T-cell (primary cell): ENCODE data around the gene DKKL1. TPM values are rescaled to one million over a fixed set of nuclear protein-coding genes. Genes with fewer than 3 reads are reported as not detected.

ENCODE experiments used
- ATAC-seq, 4 experiments: fragments of 200-7000 bp in 3 of 4; fragments of 150-1000 bp in 1 of 4; cut with Tn5 transposase; replicated peaks in 1 of 4; 1 replicate in 3 of 4; 2 replicates in 1 of 4; pipeline ENCODE4 v1.10.0; 2021; ENCODE audit warnings: moderate library complexity in 3 of 4, mild to moderate bottlenecking in 2 of 4, moderate number of reproducible peaks in 1 of 4
- CTCF ChIA-PET, 2 donors: fragments of 300-600 bp; sonication (Branson Sonifier 250); formaldehyde crosslinking; loops; one replicate each; lab custom pipeline; 2022; ENCODE audit warnings: antibody characterized with exemption in 2 of 2; lab: Charles Lee
- POLR2A ChIA-PET, 2 donors: fragments of 300-600 bp; sonication (Branson Sonifier 250); formaldehyde crosslinking; loops; one replicate each; lab custom pipeline; 2022; ENCODE audit warnings: antibody characterized with exemption in 2 of 2; lab: Charles Lee
- DNase-seq, 35 experiments: peaks; one replicate each; pipeline versions ENCODE4 v3.0.0 to v3.0.0-alpha.2; 2013 to 2023
- H3K27ac ChIP-seq: one replicate; pipeline ENCODE4 v1.5.1; 2013; ENCODE audit warnings: low read length
- H3K27me3 ChIP-seq, 2 experiments: replicated peaks in 1 of 2; 1 replicate in 1 of 2; 2 replicates in 1 of 2; pipeline versions ENCODE4 v1.6.1 to v1.7.0; 2013; ENCODE audit warnings: low read length in 1 of 2, mixed read lengths in 1 of 2; ENCODE audit not compliant: control insufficient read depth in 2 of 2, insufficient read depth in 2 of 2; ENCODE audit errors: extremely low read depth in 1 of 2
- H3K36me3 ChIP-seq, 2 donors: 1 replicate in 1 of 2; 2 replicates in 1 of 2; pipeline versions ENCODE4 v1.6.1 to v1.7.0; 2013; ENCODE audit warnings: low read length in 1 of 2; ENCODE audit not compliant: control insufficient read depth in 2 of 2, insufficient read depth in 1 of 2; ENCODE audit errors: extremely low read depth in 1 of 2
- H3K4me1 ChIP-seq, 2 experiments: 1 replicate in 1 of 2; 2 replicates in 1 of 2; pipeline versions ENCODE4 v1.6.1 to v1.7.0; 2013; ENCODE audit warnings: low read length in 2 of 2, mixed read lengths in 1 of 2; ENCODE audit not compliant: insufficient read depth in 2 of 2, control insufficient read depth in 1 of 2; ENCODE audit errors: extremely low read depth in 1 of 2
- H3K4me3 ChIP-seq, 2 donors: 1 replicate in 1 of 2; 2 replicates in 1 of 2; pipeline versions ENCODE4 v1.5.1 to v1.7.0; 2013; ENCODE audit warnings: mild to moderate bottlenecking in 2 of 2, low read length in 1 of 2, moderate library complexity in 1 of 2; ENCODE audit not compliant: control insufficient read depth in 1 of 2; ENCODE audit errors: extremely low read depth in 1 of 2
- H3K9me3 ChIP-seq: 2 replicates; pipeline ENCODE4 v1.7.0; 2013
- H3K27ac Mint-ChIP-seq, 2 donors: one replicate each; pipeline ENCODE4 v1.8.0; 2020 to 2021; ENCODE audit warnings: mild to moderate bottlenecking in 2 of 2, mixed read lengths in 2 of 2
- H3K27me3 Mint-ChIP-seq, 2 donors: one replicate each; pipeline ENCODE4 v1.8.0; 2021 to 2022; ENCODE audit warnings: mixed read lengths in 2 of 2
- H3K36me3 Mint-ChIP-seq: one replicate; pipeline ENCODE4 v1.8.0; 2021; ENCODE audit warnings: mixed read lengths
- H3K4me1 Mint-ChIP-seq, 3 donors: one replicate each; pipeline ENCODE4 v1.8.0; 2020 to 2022; ENCODE audit warnings: mixed read lengths in 3 of 3, mild to moderate bottlenecking in 1 of 3
- H3K4me3 Mint-ChIP-seq, 3 donors: one replicate each; pipeline ENCODE4 v1.8.0; 2020 to 2022; ENCODE audit warnings: mild to moderate bottlenecking in 3 of 3, mixed read lengths in 3 of 3, moderate library complexity in 3 of 3
- H3K9me3 Mint-ChIP-seq, 3 donors: one replicate each; pipeline ENCODE4 v1.8.0; 2020 to 2022; ENCODE audit warnings: mixed read lengths in 3 of 3
- WGBS: methylation state at CpG from one replicate; pipeline ENCODE4 v1.1.5; 2013; ENCODE audit warnings: missing lambda C conversion rate; ENCODE audit not compliant: insufficient coverage; 5-methylcytosine and 5-hydroxymethylcytosine counted together
- total RNA-seq, 35 experiments: library from RNA in 6 of 35; stranded (reverse) in 6 of 35; fragments of 120-200 nt in 1 of 35; gene quantifications; one replicate each; pipeline versions ENCODE4 v1.2.1 to v1.2.4 and lab custom pipeline; 2013 to 2026

The DKKL1 gene
- total RNA-seq, 5 donors from 2014 or later (not counting 1 experiment from before 2014, with no cell fraction given), result not detected

GRCh38 chr19:49359851-49360820 is 3.5 kb upstream of the DKKL1 start:
- peaks cover 14 to 37% (median 24%) of the 10 kb centered on the region in 3 donors for H3K4me1 Mint-ChIP-seq
- no peak overlapping the region for H3K27ac Mint-ChIP-seq
- Histone ChIP-seq H3K9me3 (no peaks in the 10 kb centered on the region), H3K27me3 (peaks cover 3 to 76% of the 10 kb centered on the region in 2 experiments), H3K4me1 (peaks cover 9 to 42% of the 10 kb centered on the region in 2 experiments), H3K27ac (no peak overlapping the region), H3K36me3 (no peaks in the 10 kb centered on the region), H3K4me3 (no peak overlapping the region)
- POLR2A ChIA-PET, result no interaction called here
- ATAC-seq (no peak), DNase-seq (no peak)
- CTCF ChIA-PET, result no interaction called here
- no peaks in the 10 kb centered on the region for H3K9me3 Mint-ChIP-seq
- WGBS, result 78% methylated on average over 6 of the region's 17 CpGs
- H3K4me3 Mint-ChIP-seq, result peak overlapping the region in 1 of 3 donors; percentile 32
- peaks cover 6 to 36% of the 10 kb centered on the region in 2 donors for H3K27me3 Mint-ChIP-seq
- no peaks in the 10 kb centered on the region for H3K36me3 Mint-ChIP-seq

DNA sequence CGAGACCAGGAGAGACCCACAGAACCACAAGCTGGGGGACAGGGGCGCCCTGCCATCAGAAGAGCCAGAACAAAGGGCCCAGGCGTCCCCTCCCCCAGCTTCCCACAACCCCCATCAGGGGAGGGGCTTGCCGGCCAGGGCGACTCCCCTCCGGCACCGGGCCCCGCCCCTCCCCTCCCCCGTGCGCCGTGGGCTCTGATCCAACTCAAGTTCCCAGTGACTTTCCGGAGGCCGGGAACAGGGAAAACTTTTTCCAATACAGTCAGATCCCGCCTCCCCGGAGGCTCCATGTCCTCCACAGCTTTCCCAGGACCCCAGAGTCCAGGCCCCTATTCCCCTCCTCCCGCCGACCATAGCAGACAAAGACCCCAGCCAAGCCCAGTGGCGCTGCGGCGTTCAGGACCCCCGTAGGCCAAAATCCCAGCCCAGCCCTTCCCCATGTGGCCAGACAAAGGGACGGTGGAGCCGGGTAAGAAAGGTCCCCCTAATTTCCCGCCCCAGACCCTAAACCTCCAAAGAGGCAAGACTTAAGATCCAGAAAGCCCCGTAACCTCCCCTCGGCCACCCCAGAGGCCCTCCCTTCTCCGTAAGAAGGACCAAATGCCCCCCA is 2.1 kb upstream of the DKKL1 start:
- DNase-seq, result no peak
- no peak overlapping the region for H3K4me3 Mint-ChIP-seq

GRCh38 chr19:49362048-49362928 is 1.4 kb upstream of the DKKL1 start, which contains the start of gene TEAD2:
Gene TEAD2, minus strand, starts transcription at chr19:49362416. Its CDS starts 2,341 bp downstream, at chr19:49360075.
- Mint-ChIP-seq H3K27me3 (peaks cover 5 to 29% of the 10 kb centered on the region in 2 donors), H3K27ac (no peak within 1 kb of the TSS), H3K36me3 (no peaks in the 10 kb centered on the region), H3K9me3 (no peaks in the 10 kb centered on the region), H3K4me3 (no peak within 1 kb of the TSS), H3K4me1 (peaks cover 7 to 22% (median 13%) of the 10 kb centered on the region in 3 donors)
- POLR2A ChIA-PET, result no interaction called here
- Histone ChIP-seq H3K36me3 (no peaks in the 10 kb centered on the region), H3K27me3 (peaks cover 3 to 72% of the 10 kb centered on the region in 2 experiments), H3K4me1 (peaks cover 7 to 35% of the 10 kb centered on the region in 2 experiments), H3K4me3 (peak within 1 kb of the TSS; percentile 5 to 27), H3K9me3 (no peaks in the 10 kb centered on the region), H3K27ac (no peak within 1 kb of the TSS)
- WGBS, result 3% methylated on average over 27 of the region's 52 CpGs
- ATAC-seq (peak; percentile 9 to 33 (median 28)), DNase-seq (peak in 3 of 35 experiments; percentile 25 to 34 (median 29))
- CTCF ChIA-PET, result no interaction called here

More for the DNA sequence above, 2.1 kb upstream of the DKKL1 start:
- Histone ChIP-seq H3K9me3 (no peaks in the 10 kb centered on the region), H3K4me1 (peaks cover 7 to 35% of the 10 kb centered on the region in 2 experiments), H3K27ac (no peak overlapping the region), H3K36me3 (no peaks in the 10 kb centered on the region), H3K4me3 (peak overlapping the region in 1 of 2 donors; percentile 27), H3K27me3 (peaks cover 3 to 73% of the 10 kb centered on the region in 2 experiments)
- ATAC-seq, result no peak
- Mint-ChIP-seq H3K4me1 (peaks cover 7 to 29% (median 13%) of the 10 kb centered on the region in 3 donors), H3K27ac (no peak overlapping the region), H3K27me3 (peaks cover 5 to 31% of the 10 kb centered on the region in 2 donors), H3K36me3 (no peaks in the 10 kb centered on the region), H3K9me3 (no peaks in the 10 kb centered on the region)
- 11% methylated on average over 23 of the region's 27 CpGs for WGBS
- CTCF ChIA-PET, result no interaction called here
- POLR2A ChIA-PET, result no interaction called here

DNA sequence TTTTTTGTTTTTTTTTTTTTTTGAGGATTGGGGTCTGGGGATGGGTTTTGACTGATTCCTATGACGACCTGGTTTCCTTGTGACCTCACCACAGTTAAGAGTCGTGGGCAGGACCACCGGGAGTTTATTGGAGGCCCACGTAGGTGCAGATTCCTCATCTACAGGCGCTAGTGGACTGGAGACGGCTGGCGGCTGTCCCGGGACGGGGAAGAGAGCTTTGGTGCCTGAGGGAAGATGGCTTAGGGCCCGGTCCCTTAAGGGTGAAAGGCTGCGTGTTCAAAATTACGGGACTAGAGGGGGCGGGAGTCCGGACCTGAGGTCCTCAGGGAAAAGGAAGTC is 779 bp upstream of the DKKL1 start:
- Histone ChIP-seq H3K27ac (no peak overlapping the region), H3K9me3 (no peaks in the 10 kb centered on the region), H3K4me1 (peaks cover 7 to 35% of the 10 kb centered on the region in 2 experiments), H3K4me3 (peak overlapping the region; percentile 3 to 15), H3K27me3 (peaks cover 3 to 75% of the 10 kb centered on the region in 2 experiments), H3K36me3 (no peaks in the 10 kb centered on the region)
- H3K4me1 Mint-ChIP-seq, result peaks cover 7 to 21% (median 13%) of the 10 kb centered on the region in 3 donors
- peaks cover 5 to 29% of the 10 kb centered on the region in 2 donors for H3K27me3 Mint-ChIP-seq
- H3K9me3 Mint-ChIP-seq, result no peaks in the 10 kb centered on the region
- ChIA-PET POLR2A (no interaction called here), CTCF (no interaction called here)
- no peak overlapping the region for H3K4me3 Mint-ChIP-seq
- H3K27ac Mint-ChIP-seq, result no peak overlapping the region
- no peaks in the 10 kb centered on the region for H3K36me3 Mint-ChIP-seq
- peak in 1 of 4 experiments; percentile 37 for ATAC-seq
- DNase-seq, result peak in 3 of 35 experiments; percentile 27 to 35 (median 34)
- WGBS, result 5% methylated on average over 13 of the region's 14 CpGs

DNA sequence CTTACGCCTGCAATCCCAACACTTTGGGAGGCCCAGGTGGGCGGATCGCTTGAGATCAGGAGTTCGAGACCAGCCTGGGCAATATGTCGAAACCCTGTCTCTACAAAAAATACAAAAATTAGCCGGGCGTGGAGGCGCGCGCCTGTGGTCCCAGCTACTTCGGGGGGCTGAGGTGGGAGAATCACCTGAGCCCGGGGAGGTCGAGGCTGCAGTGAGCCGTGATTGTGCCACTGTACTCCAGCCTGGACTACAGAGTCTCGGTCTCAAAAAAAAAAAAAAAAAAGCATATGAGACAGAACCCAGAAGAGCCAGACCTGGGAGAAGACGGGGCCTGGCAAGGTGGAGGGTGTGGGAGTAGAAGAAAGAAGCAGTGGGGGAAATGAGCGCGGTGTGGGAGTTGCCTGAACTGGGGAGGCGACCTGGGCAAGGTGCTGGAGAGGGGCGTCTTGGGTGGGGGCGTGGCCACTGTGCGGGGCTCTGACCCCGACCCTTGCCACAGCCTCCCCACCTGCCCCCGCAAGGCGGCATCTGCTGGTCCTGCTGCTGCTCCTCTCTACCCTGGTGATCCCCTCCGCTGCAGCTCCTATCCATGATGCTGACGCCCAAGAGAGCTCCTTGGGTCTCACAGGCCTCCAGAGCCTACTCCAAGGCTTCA is 533 bp downstream of the DKKL1 start:
- DNase-seq (no peak), ATAC-seq (no peak)
- H3K9me3 ChIP-seq, result no peaks in the 10 kb centered on the region
- POLR2A ChIA-PET, result no interaction called here
- H3K27ac ChIP-seq, result no peak overlapping the region
- Mint-ChIP-seq H3K4me1 (peaks cover 7 to 21% (median 13%) of the 10 kb centered on the region in 3 donors), H3K4me3 (peak overlapping the region in 1 of 3 donors; percentile 25), H3K27ac (no peak overlapping the region), H3K27me3 (peaks cover 5 to 29% of the 10 kb centered on the region in 2 donors), H3K9me3 (peaks cover 0 to 4% (median 0%) of the 10 kb centered on the region in 3 donors), H3K36me3 (no peaks in the 10 kb centered on the region)
- H3K4me3 ChIP-seq, result peak overlapping the region; percentile 3 to 15
- CTCF ChIA-PET, result interaction anchor here in 1 of 2 donors (0.7 kb wide), 1 partner anchor 29 kb away, joined by 6 read pairs; no protein-coding TSS in a partner anchor
- WGBS, result 74% methylated on average over 20 of the region's 27 CpGs
- H3K4me1 ChIP-seq, result peaks cover 7 to 35% of the 10 kb centered on the region in 2 experiments
- peaks cover 3 to 79% of the 10 kb centered on the region in 2 experiments for H3K27me3 ChIP-seq
- H3K36me3 ChIP-seq, result no peaks in the 10 kb centered on the region
